ENCODE results near the gene C4orf50.

Gene C4orf50

DNA sequence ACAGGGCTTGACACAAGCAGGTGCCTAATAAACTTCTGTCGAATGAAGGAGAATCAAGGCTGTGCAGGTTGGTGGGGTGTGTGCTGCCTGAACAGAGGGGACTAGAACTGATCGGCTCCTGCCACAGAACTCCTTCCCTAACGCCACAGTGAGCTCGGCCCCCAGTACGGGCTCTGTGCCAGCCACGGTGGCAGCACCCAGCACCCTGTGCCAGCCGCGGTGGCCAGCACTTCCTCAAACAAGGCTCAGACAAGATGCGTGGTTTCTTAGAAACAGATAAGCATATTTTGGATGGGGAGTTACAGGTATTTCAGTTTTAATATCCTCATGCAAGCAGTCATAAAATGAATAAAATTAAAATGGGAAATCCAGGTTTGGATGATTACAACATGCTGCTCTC lies 26.0 kb upstream of the C4orf50 start:
- no peak for DNase-seq (ENCODE audit: low read depth in 2 of 3, low spot score in 1 of 3)

DNA sequence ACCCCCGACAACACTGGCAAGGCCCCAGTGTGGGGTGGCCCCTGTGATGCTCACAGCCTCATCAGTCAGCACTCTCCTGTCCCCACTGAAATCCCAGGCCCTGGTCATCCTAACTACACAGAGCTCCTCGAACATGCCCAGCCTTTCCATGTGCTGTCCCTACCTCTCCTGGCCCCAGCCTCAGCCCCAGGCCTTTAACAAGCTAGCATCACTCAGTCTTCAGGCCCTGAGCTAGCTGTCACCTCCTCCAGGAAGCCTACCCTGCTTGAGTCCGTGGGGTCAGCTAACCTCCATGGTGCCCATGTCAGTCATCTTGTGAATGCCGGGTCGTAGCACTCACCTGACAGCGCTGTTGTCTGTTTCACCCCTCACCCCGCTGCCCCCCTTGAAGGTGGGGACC lies 25.6 kb upstream of the C4orf50 start:
- no peak for DNase-seq (ENCODE audit: low read depth in 2 of 3, low spot score in 1 of 3)

DNA sequence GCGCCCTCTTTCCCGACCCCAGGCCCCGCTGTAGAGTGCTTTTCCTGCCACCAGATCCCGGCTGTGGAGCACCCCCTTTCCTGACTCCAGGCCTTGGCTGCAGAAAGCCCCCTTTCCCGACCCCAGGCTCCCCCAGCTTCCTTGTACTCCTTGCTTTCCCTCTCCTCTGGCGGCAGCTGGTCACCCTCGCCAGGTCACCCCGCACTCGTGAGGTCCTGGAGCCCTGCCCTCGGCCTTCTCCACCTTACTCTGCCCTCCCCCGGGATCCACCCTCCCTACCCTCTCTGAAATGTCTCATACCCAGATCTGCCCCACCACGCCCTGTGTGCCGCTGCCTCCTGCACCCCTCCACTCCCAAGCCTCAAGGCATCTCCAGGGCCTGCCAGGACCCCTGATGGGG lies 25.0 kb upstream of the C4orf50 start:
- DNase-seq (ENCODE audit: low read depth in 2 of 3, low spot score in 1 of 3): no peak

DNA sequence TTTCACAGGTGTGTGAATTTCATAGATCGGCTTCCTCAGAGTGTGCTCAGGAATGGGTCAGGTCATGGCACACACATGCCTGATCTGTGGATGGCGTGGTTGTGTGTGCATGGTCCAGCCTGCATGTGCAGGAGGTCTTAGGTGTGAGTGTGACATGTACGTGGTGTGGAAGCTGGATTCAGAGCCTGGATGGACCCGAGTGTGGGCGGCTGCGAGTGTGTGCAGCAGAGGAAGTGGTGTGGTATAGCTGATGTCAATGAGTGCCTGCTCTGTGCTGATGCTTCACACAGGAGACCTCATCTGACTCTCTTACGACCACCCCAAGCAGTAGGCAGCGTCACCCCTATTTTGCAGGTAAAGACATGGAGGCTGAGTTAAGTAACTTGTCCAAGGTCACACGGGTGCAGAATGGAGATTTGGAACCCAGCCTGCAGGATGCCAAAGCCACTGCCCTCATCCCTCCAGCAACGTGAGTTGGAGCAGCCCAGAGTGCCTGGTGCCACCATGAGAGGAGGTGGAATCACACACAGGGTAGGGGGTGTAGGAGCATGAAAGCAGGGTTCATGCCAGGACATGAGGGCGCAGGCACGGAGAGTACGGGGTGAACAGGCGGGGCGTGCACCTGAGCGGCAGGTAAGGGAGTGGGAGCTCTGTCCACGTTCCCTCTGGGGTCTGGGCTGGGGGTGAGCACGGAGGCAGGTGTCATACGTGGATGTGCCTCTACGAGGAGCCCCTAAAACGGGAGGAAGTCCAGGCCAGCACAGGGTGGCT lies 24.2 kb upstream of the C4orf50 start:
- DNase-seq (ENCODE audit: low read depth in 2 of 3, low spot score in 1 of 3): no peak

DNA sequence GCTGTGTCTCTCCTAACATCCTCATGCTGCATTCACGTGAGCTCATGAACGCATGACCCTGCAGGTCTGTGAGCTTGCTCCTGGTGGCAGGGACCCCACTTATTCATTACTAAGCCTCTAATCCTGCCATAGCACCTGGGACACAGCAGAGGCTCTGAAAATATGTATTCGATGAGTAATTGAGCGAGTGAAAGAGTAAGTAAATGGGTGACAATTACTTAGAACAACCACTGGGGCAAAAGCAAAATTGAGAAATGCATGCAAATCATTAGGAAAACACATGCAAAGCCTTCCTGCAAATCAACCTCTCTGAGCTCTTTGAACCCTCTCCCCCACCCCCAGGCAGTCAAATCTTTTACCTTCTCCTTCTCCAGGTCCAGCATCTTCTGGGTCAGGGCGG lies 23.6 kb upstream of the C4orf50 start:
- DNase-seq (ENCODE audit: low read depth in 2 of 3, low spot score in 1 of 3): no peak

DNA sequence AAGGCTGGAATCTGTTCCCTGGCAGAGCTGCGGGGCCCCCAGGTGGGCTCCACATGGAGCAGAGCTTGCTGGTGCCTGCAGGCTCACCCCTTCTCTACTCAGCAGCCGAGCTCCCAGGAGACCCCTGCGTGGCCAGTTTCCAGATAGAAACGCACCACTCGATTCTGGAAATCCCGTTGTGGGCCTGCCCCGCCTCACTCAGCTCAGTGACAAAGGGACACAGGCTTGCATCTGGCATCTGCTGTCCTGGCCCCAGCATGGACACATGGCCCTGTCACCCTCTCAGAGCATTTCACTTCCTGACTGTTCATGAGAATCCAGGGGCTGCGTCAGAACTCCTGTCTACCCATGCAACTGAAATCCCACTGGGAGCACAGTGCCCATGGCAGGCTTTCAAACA lies 20.5 kb upstream of the C4orf50 start:
- no peak for DNase-seq (ENCODE audit: low read depth in 2 of 3, low spot score in 1 of 3)

DNA sequence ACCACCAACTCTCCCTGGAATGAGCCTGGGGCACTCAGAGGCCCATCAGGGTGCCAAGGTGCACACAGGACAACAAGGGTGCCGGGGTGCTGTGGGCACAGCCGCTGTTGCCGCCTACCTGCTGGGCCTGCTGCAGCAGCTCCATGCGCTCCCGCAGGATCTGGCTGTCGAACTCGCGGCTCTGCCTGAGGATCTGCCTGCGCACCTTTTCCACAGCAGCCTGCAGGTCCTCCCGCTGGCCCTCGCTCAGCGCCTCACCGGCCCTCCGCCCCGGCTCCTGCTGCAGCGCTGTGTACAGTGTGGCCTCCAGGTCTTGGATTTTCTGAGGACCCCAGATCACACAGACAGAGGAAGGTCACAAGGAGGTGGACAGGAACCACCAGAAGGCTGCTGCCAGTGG lies 17.6 kb upstream of the C4orf50 start:
- DNase-seq (ENCODE audit: low read depth in 2 of 3, low spot score in 1 of 3): no peak

DNA sequence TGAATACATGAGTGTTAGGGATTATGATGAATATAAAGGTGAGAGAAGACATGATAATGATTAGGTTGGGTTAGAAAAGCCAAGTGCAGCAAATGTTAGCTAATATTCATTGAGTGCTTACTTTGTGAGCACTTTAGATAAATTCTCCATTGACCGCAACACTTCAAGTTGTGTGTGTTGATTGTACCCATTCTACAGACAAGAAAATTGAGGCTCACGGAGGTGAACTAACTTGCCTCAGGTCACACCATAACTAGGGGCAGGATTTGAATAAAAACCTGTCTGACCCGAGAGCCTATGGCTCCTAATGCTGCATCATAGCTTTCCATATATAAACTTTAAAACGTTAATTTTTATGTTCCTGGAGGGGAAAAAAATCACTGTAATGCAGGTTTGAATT lies 15.2 kb upstream of the C4orf50 start:
- no peak for DNase-seq (ENCODE audit: low read depth in 2 of 3, low spot score in 1 of 3)

DNA sequence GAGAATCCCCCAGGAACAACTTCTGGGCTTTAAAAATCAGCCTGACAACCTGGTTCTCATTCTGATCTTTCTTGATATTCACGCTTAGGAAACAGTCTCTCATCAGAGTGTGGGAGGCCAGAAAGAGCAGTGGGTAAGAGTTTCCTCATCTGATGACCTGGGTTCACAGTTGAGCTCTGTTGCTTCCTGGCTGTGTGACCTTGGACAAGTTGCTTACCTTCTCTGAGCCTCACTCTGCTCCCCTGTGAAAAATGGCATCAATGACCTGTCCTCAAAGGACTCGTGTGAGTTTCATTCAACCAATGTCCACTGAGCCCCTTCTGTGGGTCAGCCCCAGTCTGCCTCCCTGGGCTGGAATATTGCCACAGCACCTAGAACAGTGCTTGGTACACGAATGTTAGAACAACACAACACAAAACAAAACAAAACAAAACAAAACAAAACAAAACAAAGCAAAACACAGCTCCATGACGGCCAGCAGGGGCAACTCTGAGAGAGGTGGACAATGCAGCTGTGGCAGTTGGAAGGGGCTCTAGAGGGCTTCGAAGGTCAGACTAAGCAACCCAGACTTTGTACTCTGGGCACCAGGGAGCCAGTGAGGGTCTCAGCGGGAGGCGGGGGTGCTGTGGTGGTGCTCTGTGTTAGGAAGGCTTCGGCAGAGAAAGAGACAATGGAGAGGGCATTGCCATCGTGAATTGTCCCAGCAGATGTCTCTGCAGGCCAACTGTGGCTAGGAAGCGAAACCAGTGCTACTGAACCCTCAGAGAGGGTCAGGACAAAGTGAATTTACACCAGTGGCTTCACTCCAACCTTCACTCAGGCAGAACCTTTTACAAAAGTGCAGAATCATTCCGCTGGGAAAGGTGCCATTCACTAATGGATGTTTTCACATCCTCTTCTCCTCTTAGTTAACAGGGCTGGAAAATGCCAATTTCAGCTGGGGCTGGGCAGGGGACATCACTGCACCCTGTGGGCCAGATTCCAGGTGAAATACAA lies 14.3 kb upstream of the C4orf50 start:
- no peak for DNase-seq (ENCODE audit: low read depth in 2 of 3, low spot score in 1 of 3)

DNA sequence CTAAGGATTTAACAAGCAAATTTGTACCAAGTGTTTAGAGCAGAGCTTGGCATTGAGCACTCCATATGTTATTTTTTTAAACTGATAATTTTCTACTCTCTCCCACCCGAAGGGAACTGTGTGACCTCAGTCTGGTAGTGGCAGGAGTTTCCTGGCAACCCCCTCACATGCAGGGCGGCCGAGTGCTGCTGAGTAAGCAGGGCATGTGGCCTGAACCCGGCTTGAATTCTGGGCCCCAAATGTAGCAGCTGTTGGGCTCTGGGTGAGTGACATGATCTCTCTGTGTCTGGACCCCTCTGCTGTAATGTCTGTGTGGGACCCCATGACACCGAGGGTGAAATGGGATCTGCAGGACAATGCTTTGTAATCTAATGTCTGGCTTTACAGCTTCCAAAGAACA lies 13.6 kb upstream of the C4orf50 start:
- DNase-seq (ENCODE audit: low read depth in 2 of 3, low spot score in 1 of 3): no peak

DNA sequence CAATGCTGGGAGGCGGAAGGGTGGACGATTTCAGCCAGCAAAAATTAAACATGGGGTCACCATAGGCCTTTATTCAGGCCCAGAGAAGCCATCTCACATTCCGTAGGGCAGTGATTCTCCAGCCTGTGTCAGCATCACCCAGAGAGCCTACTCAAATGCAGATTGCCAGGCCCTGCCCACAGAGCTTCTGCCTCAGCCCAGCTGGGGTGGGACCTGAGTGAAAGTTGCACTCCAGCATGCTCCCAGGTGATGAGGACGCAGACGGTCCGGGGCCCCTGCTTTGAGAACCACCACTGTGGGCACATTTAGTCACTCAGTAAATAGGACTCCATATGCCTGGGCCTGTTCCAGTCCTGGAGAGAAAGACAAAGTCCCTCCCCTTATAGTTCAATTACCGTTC lies 12.4 kb upstream of the C4orf50 start:
- DNase-seq (ENCODE audit: low read depth in 2 of 3, low spot score in 1 of 3): no peak

DNA sequence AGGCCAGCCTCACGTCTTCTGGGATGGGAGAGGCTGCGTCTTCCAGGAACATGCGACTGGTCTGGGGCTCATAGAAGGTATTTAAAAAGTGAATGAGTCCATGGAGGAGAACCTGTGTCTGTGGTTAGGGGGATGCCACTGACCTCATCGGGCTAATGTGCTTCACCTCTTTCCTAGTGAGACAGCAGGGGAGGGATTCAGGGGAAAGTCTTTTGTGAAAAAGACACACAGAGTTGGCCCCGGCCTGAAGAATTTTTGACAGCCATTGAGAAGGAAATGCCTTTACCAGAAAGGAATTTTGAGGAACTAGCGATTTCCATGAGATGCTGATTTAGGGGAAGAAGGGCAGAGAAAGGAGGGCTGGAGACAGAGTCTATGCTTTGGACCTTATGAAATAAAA lies 11.0 kb upstream of the C4orf50 start:
- DNase-seq (ENCODE audit: low read depth in 2 of 3, low spot score in 1 of 3): no peak

DNA sequence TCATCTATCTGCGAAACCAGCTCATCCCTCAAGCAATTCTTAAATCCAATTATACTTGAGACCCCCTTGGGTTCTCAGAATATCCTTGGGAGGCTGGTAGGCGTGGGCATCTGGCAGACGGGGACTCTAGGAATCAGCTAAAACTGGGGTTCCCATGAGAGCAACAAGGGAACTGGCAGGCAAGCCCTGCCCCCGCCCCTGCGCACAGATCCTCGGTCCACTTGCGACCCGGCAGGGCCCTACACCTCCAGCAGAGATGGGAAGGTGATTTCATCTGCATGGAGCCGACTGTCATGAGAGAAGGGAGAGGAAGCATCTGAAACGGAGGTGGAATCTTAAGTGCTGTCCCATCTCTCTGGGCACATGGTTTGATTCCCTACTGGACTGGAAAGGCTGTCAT lies 9.9 kb upstream of the C4orf50 start:
- DNase-seq (ENCODE audit: low read depth in 2 of 3, low spot score in 1 of 3): no peak

DNA sequence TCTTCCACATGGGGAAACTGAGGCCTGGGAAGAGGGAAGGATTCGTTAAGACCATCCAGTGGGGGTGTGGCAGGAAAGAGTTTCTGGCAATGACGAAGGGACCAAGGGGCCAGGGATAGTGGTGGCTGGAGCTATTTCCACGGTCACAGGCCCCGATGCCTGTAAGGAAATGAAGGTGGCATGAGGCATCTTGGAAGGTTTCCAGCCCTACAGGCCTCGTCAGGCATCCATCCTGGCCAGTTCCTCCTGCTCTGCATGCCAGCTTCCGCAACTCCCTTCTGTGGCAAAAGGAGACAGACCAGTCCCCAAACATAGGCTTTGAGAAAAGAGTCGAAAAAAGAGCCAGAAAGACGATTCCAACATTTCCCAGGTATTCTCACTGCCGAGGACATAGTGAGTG lies 9.2 kb upstream of the C4orf50 start:
- no peak for DNase-seq (ENCODE audit: low read depth in 2 of 3, low spot score in 1 of 3)

DNA sequence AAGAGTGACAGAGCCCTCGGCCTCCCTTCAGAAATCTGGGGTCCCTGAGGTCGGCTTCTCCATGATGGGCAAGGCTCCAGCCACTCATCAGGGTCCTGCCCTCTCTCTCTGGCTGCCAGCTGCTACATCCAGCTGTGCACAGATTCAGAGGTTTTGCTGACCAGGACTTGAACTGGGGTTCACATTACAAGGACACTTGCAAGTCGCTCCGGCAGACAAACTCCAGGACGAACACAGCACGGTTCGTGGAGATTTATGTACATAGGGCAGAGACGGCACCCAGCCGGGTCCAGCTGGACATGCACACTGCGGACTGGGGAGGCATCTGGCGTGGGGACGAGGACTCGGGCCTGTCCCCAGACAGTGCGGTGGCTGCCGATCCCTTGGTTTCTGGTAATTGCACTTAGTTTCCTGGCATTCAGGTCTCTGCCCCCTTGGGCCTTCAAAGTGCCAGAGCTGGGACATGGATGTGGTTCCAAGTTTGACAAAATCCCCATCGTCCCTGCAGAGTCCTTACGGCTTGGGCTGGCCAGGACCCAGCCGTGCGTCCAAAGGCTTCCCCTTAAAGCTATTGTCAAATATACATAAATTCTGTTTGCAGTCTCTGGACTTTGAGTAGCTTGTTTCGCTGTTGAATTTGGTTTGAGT lies 6.2 kb upstream of the C4orf50 start:
- DNase-seq (ENCODE audit: low read depth in 2 of 3, low spot score in 1 of 3): no peak

DNA sequence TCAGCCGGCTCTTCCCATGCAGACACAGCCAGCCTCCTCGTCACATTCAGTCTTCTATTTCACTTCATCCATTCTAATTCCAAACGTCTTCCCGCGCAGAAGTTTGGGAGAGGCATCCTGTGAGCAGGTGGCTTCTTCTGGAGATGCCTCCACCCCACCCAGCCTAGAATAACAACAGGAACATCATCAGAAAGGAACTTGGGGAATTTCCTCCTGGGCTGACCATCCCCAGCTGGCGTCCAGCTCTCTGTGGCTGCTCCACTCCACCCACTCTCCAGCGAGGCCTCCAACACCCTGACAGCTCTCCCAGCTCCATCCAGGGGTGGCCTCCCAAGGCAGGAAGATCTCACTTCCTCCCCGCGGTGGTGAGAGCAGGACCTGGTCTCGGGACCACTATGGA lies 5.5 kb upstream of the C4orf50 start:
- DNase-seq (ENCODE audit: low read depth in 2 of 3, low spot score in 1 of 3): no peak

DNA sequence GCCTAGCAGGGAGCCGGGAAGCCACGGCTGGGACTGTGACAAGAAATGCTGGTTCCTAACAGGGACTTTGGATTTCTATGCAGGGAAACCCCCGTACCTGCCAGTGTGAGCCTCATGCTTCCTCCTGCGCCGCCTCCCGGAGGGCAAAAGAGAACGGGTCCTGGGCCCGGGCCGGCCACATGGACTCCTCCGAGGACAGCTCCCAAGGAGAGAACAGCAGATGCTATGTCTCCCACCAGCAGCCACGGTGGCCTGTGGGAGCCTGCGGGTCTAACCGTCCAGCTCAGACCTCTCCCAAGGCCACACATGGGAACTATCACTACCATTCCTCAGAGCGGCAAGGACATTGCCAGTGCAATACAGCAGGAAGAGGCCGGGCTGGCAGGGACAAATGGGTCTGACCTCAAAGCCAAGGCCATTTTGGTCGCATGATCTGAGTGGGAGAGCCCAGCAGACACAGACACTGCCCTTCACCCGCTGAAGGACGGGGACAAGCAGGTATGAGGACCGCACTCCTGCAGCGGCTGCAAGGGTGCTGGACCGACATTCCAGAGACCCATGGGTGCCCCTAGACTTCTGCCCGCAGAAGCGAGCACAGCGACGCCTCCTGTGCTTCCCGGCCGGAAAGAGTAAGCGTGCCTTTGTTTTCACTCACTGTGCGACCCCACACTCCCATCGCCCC lies 4.5 kb upstream of the C4orf50 start:
- no peak for DNase-seq (ENCODE audit: low read depth in 2 of 3, low spot score in 1 of 3)

DNA sequence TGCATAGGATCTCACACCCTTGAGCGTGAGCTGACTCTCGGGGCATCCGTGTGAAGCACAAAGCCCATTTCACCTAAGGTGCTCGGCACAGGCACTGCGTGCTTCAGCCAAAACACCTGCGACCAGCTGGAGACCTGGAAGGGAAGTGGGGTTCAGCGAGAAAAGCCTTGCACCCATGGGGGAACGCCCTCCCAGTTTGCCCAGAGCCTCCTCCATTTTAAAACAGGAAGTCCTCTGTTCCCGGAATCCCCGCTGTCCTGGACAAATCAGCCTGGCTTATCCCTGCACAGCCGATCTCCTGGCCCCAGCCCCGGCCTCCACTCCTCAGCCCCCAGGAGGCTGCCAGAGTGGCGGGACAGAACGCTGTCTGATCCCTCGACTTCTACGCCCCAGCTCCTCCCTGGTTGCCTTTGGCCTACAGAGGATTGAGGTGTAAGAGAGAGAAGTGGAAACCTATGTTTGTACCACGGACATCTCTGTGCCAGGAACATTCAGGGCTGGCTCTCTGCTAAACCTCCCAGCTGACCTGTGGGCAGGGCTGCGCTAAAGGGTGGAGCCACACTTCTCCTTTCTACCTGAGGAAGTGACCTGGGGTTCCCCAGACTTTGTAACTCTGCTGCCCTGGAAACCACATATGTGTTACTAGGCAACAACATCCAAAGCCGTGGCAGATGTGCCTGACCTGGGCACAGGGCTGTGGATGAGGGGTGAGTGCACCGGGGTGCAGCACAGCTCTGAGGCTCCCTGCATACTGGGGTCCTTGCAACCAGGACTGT lies 3.8 kb upstream of the C4orf50 start:
- no peak for DNase-seq (ENCODE audit: low read depth in 2 of 3, low spot score in 1 of 3)

DNA sequence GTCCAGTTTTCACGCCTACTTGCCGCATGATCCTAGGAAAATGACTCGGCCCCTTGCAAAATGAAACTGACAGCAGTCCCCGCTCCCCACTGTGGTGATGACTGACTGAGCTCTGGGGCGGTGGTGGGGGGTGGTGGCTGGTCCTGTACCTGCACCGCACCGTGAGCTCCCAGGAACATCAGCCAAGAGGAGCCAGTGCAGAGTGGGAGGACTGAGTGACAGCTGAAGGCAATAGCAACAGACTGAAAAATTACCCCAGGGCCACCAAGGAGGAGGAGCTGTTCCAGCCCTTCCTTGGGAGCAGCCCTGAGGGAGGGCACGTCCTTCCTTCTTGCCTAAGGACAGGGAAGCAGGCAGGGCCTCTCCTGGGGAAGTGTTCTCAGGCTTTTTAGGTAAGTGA lies 2.4 kb upstream of the C4orf50 start:
- no peak for DNase-seq (ENCODE audit: low read depth in 2 of 3, low spot score in 1 of 3)

Data from stimulated activated CD4-positive, alpha-beta T cell treated with anti-CD3 and anti-CD28 coated beads, Interleukin-12 subunit alpha, Interleukin-12 subunit beta, amount 100 ng/mL, for 48 hours (primary cell).